ENCODE data around the gene PSMC3. TPM values are rescaled to one million over a fixed set of nuclear protein-coding genes. Genes with fewer than 3 reads are reported as not detected.

Gene PSMC3
- total and polyA plus RNA-seq, 9 of the 15 experiments (the other 6 are each of a cell fraction or from before 2014, with no cell fraction given) = 44.3 to 324 (median 240) TPM

DNA sequence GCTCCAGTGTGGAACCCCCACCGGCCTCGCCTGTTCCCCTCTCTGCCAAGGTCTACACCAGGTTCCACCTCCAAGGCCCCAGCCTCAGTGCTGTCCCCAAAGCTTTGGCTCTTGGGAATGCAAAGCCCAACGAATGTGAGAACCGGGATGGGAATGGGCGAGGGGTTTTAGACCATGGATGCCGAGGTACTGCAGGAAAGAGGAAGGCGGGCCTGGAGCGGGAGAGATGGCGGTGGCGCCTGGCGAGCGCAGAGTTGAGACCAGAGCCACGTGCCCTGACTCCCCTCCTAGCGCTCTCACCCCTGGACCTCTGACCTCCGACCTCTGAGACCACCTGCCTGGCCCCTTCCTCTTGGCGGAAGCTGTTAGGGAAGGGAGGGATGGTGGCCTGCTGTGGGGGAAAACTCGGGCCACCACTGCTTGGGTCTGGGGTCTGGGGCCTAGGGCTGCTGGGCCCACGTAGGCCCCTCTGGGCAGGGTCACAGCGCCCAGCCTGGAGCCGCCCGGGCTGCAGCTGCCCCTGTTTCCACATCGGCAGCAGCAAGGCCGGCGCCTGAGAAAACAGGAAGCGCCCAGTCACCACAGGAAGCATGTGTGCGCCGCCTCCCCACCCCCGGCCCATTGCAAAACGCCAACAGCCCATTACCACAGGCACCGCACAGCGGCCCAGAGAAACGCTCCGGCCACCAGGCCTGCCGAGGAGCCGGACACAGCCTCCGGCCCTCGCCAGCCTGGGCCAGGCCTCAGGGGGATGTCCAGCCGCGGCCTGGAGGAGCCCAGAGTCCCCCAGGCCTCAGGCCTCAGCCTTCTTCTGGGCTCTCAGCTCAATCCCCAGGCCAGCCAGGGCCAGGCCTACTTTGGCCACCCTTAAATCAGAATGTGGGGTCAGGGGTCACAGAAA lies 31.7 kb downstream of the PSMC3 start (continued):
- TF ChIP-seq, protein P1, sequence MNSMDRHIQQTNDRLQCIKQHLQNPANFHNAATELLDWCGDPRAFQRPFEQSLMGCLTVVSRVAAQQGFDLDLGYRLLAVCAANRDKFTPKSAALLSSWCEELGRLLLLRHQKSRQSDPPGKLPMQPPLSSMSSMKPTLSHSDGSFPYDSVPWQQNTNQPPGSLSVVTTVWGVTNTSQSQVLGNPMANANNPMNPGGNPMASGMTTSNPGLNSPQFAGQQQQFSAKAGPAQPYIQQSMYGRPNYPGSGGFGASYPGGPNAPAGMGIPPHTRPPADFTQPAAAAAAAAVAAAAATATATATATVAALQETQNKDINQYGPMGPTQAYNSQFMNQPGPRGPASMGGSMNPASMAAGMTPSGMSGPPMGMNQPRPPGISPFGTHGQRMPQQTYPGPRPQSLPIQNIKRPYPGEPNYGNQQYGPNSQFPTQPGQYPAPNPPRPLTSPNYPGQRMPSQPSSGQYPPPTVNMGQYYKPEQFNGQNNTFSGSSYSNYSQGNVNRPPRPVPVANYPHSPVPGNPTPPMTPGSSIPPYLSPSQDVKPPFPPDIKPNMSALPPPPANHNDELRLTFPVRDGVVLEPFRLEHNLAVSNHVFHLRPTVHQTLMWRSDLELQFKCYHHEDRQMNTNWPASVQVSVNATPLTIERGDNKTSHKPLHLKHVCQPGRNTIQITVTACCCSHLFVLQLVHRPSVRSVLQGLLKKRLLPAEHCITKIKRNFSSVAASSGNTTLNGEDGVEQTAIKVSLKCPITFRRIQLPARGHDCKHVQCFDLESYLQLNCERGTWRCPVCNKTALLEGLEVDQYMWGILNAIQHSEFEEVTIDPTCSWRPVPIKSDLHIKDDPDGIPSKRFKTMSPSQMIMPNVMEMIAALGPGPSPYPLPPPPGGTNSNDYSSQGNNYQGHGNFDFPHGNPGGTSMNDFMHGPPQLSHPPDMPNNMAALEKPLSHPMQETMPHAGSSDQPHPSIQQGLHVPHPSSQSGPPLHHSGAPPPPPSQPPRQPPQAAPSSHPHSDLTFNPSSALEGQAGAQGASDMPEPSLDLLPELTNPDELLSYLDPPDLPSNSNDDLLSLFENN (IDR thresholded peaks at IDR 0.05; ENCODE audit: low read depth in 2 of 2, low read length in 2 of 2) = 0 out of 4 replicates have a peak, but pooled peaks of 1 of the 2 experiments have one; percentile 8
- TF ChIP-seq ZNF121 (CRISPR knock-in tag; conservative IDR thresholded peaks at IDR 0.05) = no peak
- peak; percentile 90 for TF ChIP-seq ZNF175 (CRISPR knock-in tag; IDR thresholded peaks at IDR 0.05; ENCODE audit: low read depth)
- TF ChIP-seq CBFA2T3 (IDR thresholded peaks at IDR 0.05) = peak; percentile 29; the same call in 1 of the 2 replicates
- TF ChIP-seq SPI1 (IDR thresholded peaks at IDR 0.05; ENCODE audit: borderline replicate concordance, low read depth, low read length) = peak; percentile 96
- TF ChIP-seq CHCHD3 (CRISPR knock-in tag; IDR thresholded peaks at IDR 0.05) = no peak
- TF ChIP-seq GATAD2B (IDR thresholded peaks at IDR 0.05; ENCODE audit: borderline replicate concordance) = peak; percentile 32; the same call in 1 of the 2 replicates
- no peak for TF ChIP-seq ZNF431 (CRISPR knock-in tag; IDR thresholded peaks at IDR 0.05)
- TF ChIP-seq HSF4 (CRISPR knock-in tag; IDR thresholded peaks at IDR 0.05; ENCODE audit: borderline replicate concordance) = no peak
- peak; percentile 95 for TF ChIP-seq ZFX (CRISPR knock-in tag; IDR thresholded peaks at IDR 0.05)
- peak; percentile 29 for TF ChIP-seq POLR2B (IDR thresholded peaks at IDR 0.05; ENCODE audit: low read depth, partially characterized antibody)
- TF ChIP-seq ETV1 (tag; conservative IDR thresholded peaks at IDR 0.05; ENCODE audit: low read depth) = peak; percentile 75
- peak; percentile 93 for TF ChIP-seq ZNF589 (CRISPR knock-in tag; IDR thresholded peaks at IDR 0.05; ENCODE audit: low read depth)
- TF ChIP-seq, protein P2, sequence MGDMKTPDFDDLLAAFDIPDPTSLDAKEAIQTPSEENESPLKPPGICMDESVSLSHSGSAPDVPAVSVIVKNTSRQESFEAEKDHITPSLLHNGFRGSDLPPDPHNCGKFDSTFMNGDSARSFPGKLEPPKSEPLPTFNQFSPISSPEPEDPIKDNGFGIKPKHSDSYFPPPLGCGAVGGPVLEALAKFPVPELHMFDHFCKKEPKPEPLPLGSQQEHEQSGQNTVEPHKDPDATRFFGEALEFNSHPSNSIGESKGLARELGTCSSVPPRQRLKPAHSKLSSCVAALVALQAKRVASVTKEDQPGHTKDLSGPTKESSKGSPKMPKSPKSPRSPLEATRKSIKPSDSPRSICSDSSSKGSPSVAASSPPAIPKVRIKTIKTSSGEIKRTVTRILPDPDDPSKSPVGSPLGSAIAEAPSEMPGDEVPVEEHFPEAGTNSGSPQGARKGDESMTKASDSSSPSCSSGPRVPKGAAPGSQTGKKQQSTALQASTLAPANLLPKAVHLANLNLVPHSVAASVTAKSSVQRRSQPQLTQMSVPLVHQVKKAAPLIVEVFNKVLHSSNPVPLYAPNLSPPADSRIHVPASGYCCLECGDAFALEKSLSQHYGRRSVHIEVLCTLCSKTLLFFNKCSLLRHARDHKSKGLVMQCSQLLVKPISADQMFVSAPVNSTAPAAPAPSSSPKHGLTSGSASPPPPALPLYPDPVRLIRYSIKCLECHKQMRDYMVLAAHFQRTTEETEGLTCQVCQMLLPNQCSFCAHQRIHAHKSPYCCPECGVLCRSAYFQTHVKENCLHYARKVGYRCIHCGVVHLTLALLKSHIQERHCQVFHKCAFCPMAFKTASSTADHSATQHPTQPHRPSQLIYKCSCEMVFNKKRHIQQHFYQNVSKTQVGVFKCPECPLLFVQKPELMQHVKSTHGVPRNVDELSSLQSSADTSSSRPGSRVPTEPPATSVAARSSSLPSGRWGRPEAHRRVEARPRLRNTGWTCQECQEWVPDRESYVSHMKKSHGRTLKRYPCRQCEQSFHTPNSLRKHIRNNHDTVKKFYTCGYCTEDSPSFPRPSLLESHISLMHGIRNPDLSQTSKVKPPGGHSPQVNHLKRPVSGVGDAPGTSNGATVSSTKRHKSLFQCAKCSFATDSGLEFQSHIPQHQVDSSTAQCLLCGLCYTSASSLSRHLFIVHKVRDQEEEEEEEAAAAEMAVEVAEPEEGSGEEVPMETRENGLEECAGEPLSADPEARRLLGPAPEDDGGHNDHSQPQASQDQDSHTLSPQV (IDR thresholded peaks at IDR 0.05) = peak; percentile 97
- peak; percentile 37; the same call in 1 of the 2 replicates for TF ChIP-seq SMARCA4 (IDR thresholded peaks at IDR 0.05)
- no peak for TF ChIP-seq SOX6 (IDR thresholded peaks at IDR 0.05)
- peak; percentile 42 for TF ChIP-seq ARID1B (IDR thresholded peaks at IDR 0.05)
- no peak for TF ChIP-seq ZNF217 (CRISPR knock-in tag; IDR thresholded peaks at IDR 0.05)
- 0 out of 2 replicates have a peak, but pooled peaks have one; percentile 7 for TF ChIP-seq C11orf30 (IDR thresholded peaks at IDR 0.05; ENCODE audit: low read depth)
- TF ChIP-seq CEBPB (tag; IDR thresholded peaks at IDR 0.05) = peak; percentile 94
